NCI-H2196 treated with DMSO at 0.1 percent for 48 hours (cell line): ENCODE measurements around the gene CISD3.

ENCODE experiments used
- DNase-seq: peaks from one replicate; lab custom pipeline; 2025; ENCODE audit not compliant: unreplicated experiment; lab: John Stamatoyannopoulos, UW

CISD3 gene

GRCh38 chr17:38707678-38708351 lies 22.3 kb upstream of the CISD3 start:
- no peak for DNase-seq

DNA sequence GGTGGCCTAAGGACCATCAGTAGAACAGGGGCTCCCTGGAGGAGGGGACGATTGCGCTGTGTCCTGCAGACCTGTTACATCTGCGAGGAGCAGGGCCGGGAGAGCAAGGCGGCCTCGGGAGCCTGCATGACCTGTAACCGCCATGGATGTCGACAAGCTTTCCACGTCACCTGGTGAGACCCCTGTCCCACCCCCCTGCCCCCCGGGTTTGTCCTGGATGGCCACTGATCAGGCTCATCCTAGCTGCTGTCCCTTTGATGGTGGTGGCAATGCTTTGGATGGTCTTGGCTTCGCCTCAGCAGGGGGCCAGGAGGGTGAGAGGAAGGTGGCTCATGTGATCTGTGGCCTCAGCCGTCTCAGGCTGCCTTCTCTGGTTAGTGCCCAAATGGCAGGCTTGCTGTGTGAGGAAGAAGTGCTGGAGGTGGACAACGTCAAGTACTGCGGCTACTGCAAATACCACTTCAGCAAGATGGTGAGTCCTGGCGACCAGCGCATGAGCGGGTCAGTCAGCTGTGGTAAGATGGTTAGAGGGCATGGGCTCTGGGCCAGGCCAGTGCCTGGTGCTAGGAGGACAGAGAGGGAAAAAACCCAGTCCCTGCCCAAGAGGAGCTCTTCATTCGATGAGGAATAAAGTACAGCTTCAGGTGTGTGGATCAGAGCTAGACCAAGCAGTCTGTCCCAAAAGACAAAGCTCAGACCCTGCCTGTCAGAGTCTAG lies 20.9 kb upstream of the CISD3 start:
- no peak for DNase-seq

DNA sequence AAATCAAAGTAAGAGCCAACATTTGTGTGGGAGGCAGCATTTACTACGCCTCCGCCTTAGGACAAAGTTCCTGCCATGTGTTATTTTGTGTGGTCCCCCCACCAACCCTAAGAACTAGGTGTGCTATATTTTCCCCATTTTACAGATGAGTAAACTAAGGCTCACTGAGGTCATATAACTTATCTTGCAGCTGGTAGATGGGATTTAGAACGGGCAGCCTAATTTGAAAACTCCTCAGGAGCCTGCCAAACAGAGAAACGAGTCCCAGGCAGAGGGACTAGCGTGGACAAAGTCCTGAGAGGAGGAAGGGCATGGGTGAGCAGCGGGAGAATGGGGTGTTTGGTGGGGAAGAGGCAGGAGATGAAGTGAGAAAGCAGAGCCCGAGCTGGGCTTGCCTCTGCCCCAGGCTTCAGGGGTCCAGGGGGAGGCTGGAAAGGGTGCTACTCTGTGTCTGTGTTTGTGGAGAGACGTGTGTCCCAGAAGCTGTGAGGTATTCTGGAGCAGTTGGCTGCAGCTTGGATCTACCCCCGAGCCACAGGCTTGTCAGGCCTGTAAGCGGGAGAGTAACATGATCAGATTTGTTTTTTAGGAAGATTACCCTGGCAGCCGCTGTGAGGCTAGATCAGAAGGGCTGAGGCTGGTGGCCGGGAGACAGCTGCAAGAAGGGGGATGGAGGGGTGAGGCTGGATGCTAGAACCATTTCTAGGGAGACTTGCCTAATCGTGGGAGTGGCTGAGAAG lies 20.1 kb upstream of the CISD3 start:
- no peak for DNase-seq

GRCh38 chr17:38710604-38710962 lies 19.6 kb upstream of the CISD3 start:
- no peak for DNase-seq

- no peak for DNase-seq
These were observed 19.2 kb upstream of the CISD3 start for GRCh38 chr17:38710985-38711384.

DNA sequence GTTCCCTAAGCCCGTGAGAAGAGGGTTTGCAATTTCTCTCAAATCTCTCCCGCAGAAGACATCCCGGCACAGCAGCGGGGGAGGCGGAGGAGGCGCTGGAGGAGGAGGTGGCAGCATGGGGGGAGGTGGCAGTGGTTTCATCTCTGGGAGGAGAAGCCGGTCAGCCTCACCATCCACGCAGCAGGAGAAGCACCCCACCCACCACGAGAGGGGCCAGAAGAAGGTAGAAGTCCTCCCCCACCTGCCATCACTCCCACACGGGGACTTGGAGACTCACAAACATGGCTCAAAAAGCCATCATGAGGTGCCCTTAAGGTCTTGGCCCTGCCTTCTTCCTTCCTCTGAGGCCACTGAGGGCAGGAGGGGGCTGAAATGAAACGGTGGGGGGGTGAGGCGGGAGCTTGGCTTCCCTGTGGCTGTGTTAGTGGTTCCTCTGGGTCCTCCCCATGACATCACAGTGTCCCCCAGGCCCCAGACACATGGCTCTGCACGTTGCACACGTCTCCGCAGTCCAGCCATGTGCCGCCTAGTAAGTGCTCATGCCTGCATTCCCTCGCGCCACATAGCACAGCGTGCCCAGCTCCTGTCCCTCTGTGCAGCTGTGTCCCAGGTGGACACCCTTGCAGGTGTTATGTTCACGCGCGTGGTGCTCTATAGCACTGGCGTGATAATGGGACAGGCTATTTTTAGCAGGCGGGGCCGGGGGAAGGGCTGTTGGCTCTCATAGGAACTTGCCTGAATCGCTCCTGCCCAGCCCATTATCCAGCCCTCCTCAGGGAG lies 18.2 kb upstream of the CISD3 start:
- no peak for DNase-seq

DNA sequence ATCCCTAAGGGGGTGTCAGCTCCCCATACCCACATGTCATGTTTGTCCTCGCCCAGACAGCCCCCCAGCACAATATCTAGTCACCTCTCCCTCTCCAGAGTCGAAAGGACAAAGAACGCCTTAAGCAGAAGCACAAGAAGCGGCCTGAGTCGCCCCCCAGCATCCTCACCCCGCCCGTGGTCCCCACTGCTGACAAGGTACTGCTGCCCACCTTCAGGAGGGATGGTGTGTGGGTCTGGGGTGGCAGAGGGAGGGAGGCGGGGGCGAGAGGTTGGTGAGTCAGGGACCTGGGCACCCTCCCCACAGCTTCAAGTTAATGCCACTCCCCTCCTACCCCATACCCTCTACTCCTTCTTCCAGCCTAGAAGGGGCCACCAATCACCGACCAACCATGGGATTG lies 17.5 kb upstream of the CISD3 start:
- DNase-seq: no peak

- no peak for DNase-seq
These were observed 16.6 kb upstream of the CISD3 start for GRCh38 chr17:38713456-38714075.

GRCh38 chr17:38715216-38715943 lies 14.8 kb upstream of the CISD3 start:
- DNase-seq: no peak

GRCh38 chr17:38716368-38717005 lies 13.7 kb upstream of the CISD3 start:
- no peak for DNase-seq

DNA sequence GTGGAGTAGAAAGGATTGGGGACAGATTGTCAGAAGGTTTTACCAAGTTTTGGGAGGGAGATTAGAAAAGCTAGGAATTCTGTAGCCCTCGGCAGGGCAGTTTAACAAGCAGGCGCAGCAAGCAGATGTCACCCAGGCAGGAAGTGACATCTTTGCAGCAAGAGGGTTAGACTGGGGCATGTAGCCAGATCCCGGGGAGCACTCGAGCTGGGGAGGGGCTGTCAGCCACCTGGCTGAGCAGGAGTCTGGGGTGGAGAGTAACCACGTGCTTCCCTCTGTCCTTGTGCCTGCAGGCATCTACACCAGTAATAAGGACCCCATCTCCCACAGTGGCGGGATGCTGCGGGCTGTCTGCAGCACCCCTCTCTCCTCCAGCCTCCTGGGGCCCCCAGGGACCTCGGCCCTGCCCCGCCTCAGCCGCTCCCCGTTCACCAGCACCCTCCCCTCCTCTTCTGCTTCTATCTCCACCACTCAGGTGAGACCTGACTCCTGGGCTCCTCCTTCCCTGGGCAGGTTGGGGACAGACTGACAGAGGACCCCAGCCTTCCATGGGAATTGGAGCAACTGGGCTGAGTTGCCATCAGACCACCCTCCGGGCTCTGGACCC lies 12.9 kb upstream of the CISD3 start:
- no peak for DNase-seq

DNA sequence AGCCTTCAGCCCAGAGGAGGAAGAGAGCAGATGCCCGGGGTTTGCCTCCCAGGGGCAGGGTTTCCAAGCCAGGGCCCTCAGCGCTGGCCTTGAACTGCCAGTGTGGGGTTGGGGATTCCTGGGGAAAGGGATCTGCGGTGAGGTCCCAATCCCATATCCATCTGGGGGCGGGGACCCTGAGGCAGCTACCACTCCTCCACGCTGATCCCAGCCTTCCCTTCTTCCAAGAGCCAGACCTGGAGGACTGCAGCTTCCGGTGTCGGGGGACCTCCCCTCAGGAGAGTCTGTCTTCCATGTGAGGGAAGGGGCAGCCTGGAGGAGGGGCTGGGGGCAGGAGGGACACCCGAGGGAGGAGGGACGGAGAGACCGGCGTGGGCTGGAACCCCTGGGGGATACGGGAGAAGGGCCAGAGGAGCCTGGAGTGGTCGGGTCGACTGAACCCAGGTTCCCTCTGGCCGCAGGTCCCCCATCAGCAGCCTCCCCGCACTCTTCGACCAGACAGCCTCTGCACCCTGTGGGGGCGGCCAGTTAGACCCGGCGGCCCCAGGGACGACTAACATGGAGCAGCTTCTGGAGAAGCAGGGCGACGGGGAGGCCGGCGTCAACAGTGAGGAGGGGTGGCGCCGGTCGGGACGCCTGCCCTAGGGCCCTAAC lies 10.7 kb upstream of the CISD3 start:
- no peak for DNase-seq

DNA sequence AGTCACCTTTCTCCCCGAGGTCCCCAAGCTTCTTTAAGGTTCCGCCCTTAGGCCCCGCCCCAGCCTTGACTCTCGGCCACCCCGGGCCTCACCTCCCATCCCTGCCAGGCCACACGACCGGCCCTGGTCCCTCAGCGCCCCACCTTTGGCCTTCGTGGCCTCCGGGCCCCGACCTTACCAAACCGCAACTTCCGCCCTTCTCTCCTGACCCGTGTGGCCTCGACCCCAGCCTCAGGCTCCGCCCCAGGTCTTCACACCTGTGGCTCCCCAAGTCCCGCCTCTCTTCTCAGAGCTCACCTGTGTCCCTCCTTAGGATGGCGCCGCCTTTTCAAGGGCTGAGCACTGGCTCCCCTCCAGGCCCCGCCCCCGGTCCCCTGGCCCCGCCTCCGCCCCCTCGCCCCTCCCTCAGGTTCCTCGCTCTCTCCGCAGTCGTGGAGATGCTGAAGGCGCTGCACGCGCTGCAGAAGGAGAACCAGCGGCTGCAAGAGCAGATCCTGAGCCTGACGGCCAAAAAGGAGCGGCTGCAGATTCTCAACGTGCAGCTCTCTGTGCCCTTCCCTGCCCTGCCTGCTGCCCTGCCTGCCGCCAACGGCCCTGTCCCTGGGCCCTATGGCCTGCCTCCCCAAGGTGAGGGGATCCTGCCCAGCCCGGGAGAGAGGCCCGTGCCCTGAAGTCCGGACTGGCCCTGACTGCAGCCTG lies 10.0 kb upstream of the CISD3 start:
- no peak for DNase-seq

- DNase-seq: no peak
These were observed 9.2 kb upstream of the CISD3 start for GRCh38 chr17:38720941-38721340.

DNA sequence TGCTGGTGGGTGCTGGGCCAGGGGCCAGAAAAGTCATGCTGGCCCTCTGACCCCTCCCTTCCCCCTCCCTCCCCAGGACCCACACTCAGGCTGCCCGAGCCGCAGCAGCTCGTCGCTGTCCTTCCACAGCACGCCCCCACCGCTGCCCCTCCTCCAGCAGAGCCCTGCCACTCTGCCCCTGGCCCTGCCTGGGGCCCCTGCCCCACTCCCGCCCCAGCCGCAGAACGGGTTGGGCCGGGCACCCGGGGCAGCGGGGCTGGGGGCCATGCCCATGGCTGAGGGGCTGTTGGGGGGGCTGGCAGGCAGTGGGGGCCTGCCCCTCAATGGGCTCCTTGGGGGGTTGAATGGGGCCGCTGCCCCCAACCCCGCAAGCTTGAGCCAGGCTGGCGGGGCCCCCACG lies 8.3 kb upstream of the CISD3 start:
- no peak for DNase-seq

DNA sequence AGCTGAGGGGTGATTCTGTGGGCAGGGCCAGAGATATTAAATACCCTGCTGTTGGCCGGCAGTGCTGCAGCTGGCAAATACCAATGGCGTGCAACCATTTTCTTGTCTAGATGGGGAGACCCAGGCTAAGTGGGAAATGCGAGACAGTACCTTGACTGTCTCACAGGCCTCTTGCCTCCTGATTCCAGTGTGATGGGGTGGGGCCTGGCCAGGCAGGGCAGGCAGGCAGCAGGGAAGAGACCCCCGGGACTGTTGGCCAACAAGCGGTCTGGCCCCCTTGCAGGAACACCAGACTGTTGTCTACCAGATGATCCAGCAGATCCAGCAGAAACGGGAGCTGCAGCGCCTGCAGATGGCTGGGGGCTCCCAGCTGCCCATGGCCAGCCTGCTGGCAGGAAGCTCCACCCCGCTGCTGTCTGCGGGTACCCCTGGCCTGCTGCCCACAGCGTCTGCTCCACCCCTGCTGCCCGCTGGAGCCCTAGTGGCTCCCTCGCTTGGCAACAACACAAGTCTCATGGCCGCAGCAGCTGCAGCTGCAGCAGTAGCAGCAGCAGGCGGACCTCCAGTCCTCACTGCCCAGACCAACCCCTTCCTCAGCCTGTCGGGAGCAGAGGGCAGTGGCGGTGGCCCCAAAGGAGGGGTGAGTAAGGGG lies 5.7 kb upstream of the CISD3 start:
- peak; percentile 54 for DNase-seq

GRCh38 chr17:38725066-38725465 lies 5.1 kb upstream of the CISD3 start:
- peak; percentile 23 for DNase-seq

DNA sequence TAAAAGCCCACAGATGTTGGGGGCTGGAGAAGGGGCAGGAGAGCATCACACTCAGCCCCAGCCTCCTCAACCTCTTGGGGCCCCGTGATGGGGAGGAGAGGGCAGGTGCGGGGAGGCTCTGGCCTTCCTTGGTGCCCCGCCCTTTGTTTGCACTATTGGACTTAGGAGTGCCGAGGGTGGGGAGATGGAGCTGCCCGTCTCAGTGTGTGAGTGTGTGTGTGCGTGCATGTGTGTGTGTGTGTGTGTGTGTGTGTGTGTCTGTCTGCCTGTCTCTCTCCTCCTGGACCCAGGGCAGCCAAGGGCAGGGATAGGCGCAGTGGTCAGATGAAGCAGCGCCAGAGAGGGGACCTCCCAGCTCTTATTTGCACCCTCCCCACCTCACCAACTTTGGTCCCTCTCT lies 4.0 kb upstream of the CISD3 start:
- peak; percentile 13 for DNase-seq
